Testis (tissue), 3 donors: ENCODE results near the gene TBL1X. TPM values are rescaled to one million over a fixed set of nuclear protein-coding genes. Genes with fewer than 3 reads are reported as not detected.
A peak's percentile ranks its signal among the peaks of the same experiment; 100 is the strongest.

Source experiments
- DNase-seq: peaks from one replicate; pipeline ENCODE4 v3.0.0-alpha.2; 2019
- H3K27ac ChIP-seq, 2 donors: fragments of 200-600 bp; sonication (generic); one replicate each; pipeline ENCODE4 v1.5.1; 2019
- H3K27me3 ChIP-seq: fragments of 200-600 bp; sonication (generic); one replicate; pipeline ENCODE4 v1.5.1; 2019
- H3K36me3 ChIP-seq: fragments of 200-600 bp; sonication (generic); one replicate; pipeline ENCODE4 v1.5.1; 2017; ENCODE audit warnings: low read depth; ENCODE audit errors: missing control alignments
- H3K4me1 ChIP-seq: fragments of 200-600 bp; sonication (generic); one replicate; pipeline ENCODE4 v1.5.1; 2019
- H3K4me3 ChIP-seq, 2 donors: fragments of 200-600 bp; sonication (generic); one replicate each; pipeline ENCODE4 v1.5.1; 2017 to 2019
- H3K9me3 ChIP-seq: fragments of 200-600 bp; sonication (generic); one replicate; pipeline ENCODE4 v1.5.1; 2017
- CTCF ChIP-seq, 3 experiments: fragments of 450-650 bp in 2 of 3; fragments of 200-600 bp in 1 of 3; sonication (generic) in 1 of 3; IDR thresholded peaks; one replicate each; pipeline ENCODE4 v1.5.1; 2016 to 2019; ENCODE audit warnings: antibody characterized with exemption in 3 of 3, mild to moderate bottlenecking in 2 of 3, moderate library complexity in 1 of 3
- POLR2A ChIP-seq: fragments of 450-650 bp; IDR thresholded peaks from one replicate; pipeline ENCODE4 v1.6.1; 2017; ENCODE audit warnings: antibody characterized with exemption, mild to moderate bottlenecking, moderate library complexity
- WGBS, 2 donors: methylation state at CpG; one replicate each; pipeline ENCODE4 v1.1.5; 2018; 5-methylcytosine and 5-hydroxymethylcytosine counted together
- intact Hi-C: fragments of 100-400 bp; cut with DNase I; formaldehyde crosslinking; loops from one replicate; pipeline ENCODE4 v1.15.1; 2023; ENCODE audit warnings: low total_unique reads
- polyA plus RNA-seq: library from polyadenylated mRNA; stranded (reverse); fragments of 350-450 nt; fragmentation: Illumina TruSeq; extraction: RNeasy Lipid Tissue Mini Kit (QIAGEN cat#74804); gene quantifications from one replicate; pipeline ENCODE4 v1.2.3, GENCODE V29; 2014; ENCODE audit warnings: low read depth, low replicate concordance; ENCODE audit not compliant: insufficient read depth
- total RNA-seq, 2 donors: library from RNA; depleted of rRNA; stranded (reverse); fragments of >200 nt; gene quantifications; one replicate each; pipeline ENCODE4 v1.2.3, GENCODE V29; 2016

TBL1X gene
- total and polyA plus RNA-seq, 3 donors from 2014 or later: 24.0 to 69.2 (median 48.1) TPM

GRCh38 chrX:9465380-9466123 is 694 bp downstream of the TBL1X start:
- 0% methylated on average over 22 of the region's 87 CpGs; no CpG with 5 or more reads in 1 of the 2 donors for WGBS, 2 donors
- H3K27ac ChIP-seq: peak overlapping the region; percentile 70 to 81
- H3K4me1 ChIP-seq: no peaks in the 10 kb centered on the region
- no peaks in the 10 kb centered on the region for H3K36me3 ChIP-seq
- intact Hi-C loops: no loop called here
- no peak for DNase-seq
- H3K9me3 ChIP-seq: no peaks in the 10 kb centered on the region
- peak overlapping the region; percentile 56 to 74 for H3K4me3 ChIP-seq
- no peaks in the 10 kb centered on the region for H3K27me3 ChIP-seq
- TF ChIP-seq POLR2A: no peak
- no peak for TF ChIP-seq CTCF (IDR thresholded peaks at IDR 0.05)

DNA sequence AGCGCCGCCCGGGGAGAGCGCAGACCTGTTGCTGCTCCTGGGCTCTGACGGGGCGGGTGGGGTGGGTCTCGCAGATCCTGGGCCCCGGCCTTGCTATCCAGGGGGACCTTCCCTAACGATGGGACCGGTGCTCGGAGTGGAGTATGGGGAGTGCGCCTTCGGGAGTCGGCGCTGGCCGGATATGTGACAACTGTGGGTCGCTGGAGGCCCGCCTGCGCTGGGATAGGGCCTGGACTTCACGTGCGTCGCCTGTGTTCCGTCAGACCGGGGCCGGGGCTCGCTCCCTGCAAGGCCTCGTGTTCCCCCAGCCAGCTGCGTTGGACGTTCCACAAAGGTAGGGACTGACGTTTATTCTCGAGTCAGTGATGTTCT is 1.3 kb downstream of the TBL1X start:
- H3K36me3 ChIP-seq: no peaks in the 10 kb centered on the region
- 1% methylated on average over 15 of the region's 31 CpGs; no CpG with 5 or more reads in 1 of the 2 donors for WGBS, 2 donors
- peak overlapping the region; percentile 56 to 74 for H3K4me3 ChIP-seq
- TF ChIP-seq POLR2A: no peak
- no peak for TF ChIP-seq CTCF (IDR thresholded peaks at IDR 0.05)
- no peaks in the 10 kb centered on the region for H3K27me3 ChIP-seq
- intact Hi-C loops: no loop called here
- H3K9me3 ChIP-seq: no peaks in the 10 kb centered on the region
- peak overlapping the region; percentile 70 to 81 for H3K27ac ChIP-seq
- DNase-seq: peak; percentile 52
- no peaks in the 10 kb centered on the region for H3K4me1 ChIP-seq

DNA sequence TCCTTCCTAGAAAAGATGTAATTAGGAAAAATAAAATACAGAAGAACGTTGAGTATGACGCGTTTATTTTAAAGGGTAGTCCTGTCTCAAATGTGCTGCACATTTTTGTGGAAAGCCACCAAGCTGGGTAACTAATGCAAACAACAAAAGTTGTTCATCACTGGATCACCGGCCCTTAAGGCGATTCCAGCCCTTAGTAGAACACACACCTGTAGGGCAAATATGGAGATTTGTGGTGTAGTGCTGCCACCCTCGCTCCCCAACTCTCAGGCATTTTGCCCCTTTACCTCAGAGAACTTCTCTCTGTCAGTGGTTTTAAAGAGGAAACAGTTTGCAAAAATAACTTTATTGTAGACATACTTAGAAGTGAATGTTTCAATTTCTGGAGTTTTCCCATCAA is 1.9 kb downstream of the TBL1X start:
- H3K27me3 ChIP-seq: no peaks in the 10 kb centered on the region
- no peak for TF ChIP-seq CTCF (IDR thresholded peaks at IDR 0.05)
- TF ChIP-seq POLR2A: no peak
- no peaks in the 10 kb centered on the region for H3K4me1 ChIP-seq
- intact Hi-C loops: no loop called here
- no peak overlapping the region for H3K27ac ChIP-seq
- no peaks in the 10 kb centered on the region for H3K9me3 ChIP-seq
- no peaks in the 10 kb centered on the region for H3K36me3 ChIP-seq
- peak overlapping the region in 1 of 2 donors; percentile 74 for H3K4me3 ChIP-seq
- WGBS, 2 donors: 25 to 43% methylated on average over 5 to 6 of the region's 6 CpGs
- DNase-seq: no peak

- H3K27ac ChIP-seq: no peak overlapping the region
- no peaks in the 10 kb centered on the region for H3K4me1 ChIP-seq
- H3K4me3 ChIP-seq: no peak overlapping the region
These were observed 2.3 kb downstream of the TBL1X start for GRCh38 chrX:9467146-9467545.

GRCh38 chrX:9467751-9468150 is 2.9 kb downstream of the TBL1X start:
- H3K4me3 ChIP-seq: no peak overlapping the region
- H3K4me1 ChIP-seq: no peaks in the 10 kb centered on the region
- no peak overlapping the region for H3K27ac ChIP-seq

More at GRCh38 chrX:9467146-9467545, 2.3 kb downstream of the TBL1X start:
- no peak for TF ChIP-seq POLR2A
- no peak for DNase-seq
- no peaks in the 10 kb centered on the region for H3K9me3 ChIP-seq
- 27 to 43% methylated on average over 4 to 11 of the region's 11 CpGs for WGBS, 2 donors
- no peaks in the 10 kb centered on the region for H3K36me3 ChIP-seq
- no peaks in the 10 kb centered on the region for H3K27me3 ChIP-seq
- intact Hi-C loops: no loop called here

More at GRCh38 chrX:9467751-9468150, 2.9 kb downstream of the TBL1X start:
- no peaks in the 10 kb centered on the region for H3K9me3 ChIP-seq
- H3K27me3 ChIP-seq: no peaks in the 10 kb centered on the region
- WGBS, 2 donors: 16 to 48% methylated on average over 5 to 10 of the region's 11 CpGs
- H3K36me3 ChIP-seq: no peaks in the 10 kb centered on the region
- intact Hi-C loops: no loop called here
- no peak for DNase-seq
- TF ChIP-seq POLR2A (no peak), CTCF (IDR thresholded peaks at IDR 0.05) (no peak)
